HepG2 (cell line): ENCODE results near the gene SUPT4H1. TPM values are rescaled to one million over a fixed set of nuclear protein-coding genes. Genes with fewer than 3 reads are reported as not detected.

ENCODE experiments used
- AGO1 ChIP-seq: fragments of 200-400 bp; formaldehyde crosslinking; IDR thresholded peaks from 2 replicates; pipeline ENCODE4 v1.6.1; 2017; ENCODE audit warnings: mild to moderate bottlenecking, low read depth, low read length, moderate library complexity; ENCODE audit not compliant: poor library complexity, severe bottlenecking
- BATF2 ChIP-seq: sonication (generic); formaldehyde crosslinking; IDR thresholded peaks from 2 replicates; pipeline ENCODE4 v1.8.0; 2022; ENCODE audit warnings: mild to moderate bottlenecking, missing genetic modification reagents, moderate library complexity
- CBX1 ChIP-seq: IDR thresholded peaks from one replicate; pipeline ENCODE4 v1.6.1; 2016; ENCODE audit warnings: antibody characterized with exemption, low read depth
- DPF2 ChIP-seq: sonication (generic); formaldehyde crosslinking; IDR thresholded peaks from 2 replicates; pipeline ENCODE4 v1.4.0; 2020; ENCODE audit warnings: mild to moderate bottlenecking, low read depth, missing genetic modification reagents, borderline replicate concordance
- HNRNPH1 ChIP-seq: fragments of 200-400 bp; formaldehyde crosslinking; optimal IDR thresholded peaks from 2 replicates; pipeline ENCODE3; 2017; ENCODE audit warnings: mild to moderate bottlenecking, low read depth, low read length
- IKZF4 ChIP-seq: sonication (generic); formaldehyde crosslinking; IDR thresholded peaks from 2 replicates; pipeline ENCODE4 v1.5.1; 2020; ENCODE audit warnings: borderline replicate concordance, mild to moderate bottlenecking, low read depth, missing genetic modification reagents; ENCODE audit errors: not compliant biosample characterization
- IRF9 ChIP-seq: sonication (generic); formaldehyde crosslinking; IDR thresholded peaks from 2 replicates; pipeline ENCODE4 v1.8.0; 2022; ENCODE audit warnings: missing genetic modification reagents, mild to moderate bottlenecking, borderline replicate concordance
- MTERF4 ChIP-seq: sonication (generic); formaldehyde crosslinking; IDR thresholded peaks from 2 replicates; pipeline ENCODE4 v1.8.0; 2023; ENCODE audit warnings: mild to moderate bottlenecking, missing genetic modification reagents
- NFATC3 ChIP-seq: sonication (generic); formaldehyde crosslinking; IDR thresholded peaks from 2 replicates; pipeline ENCODE4 v1.5.1; 2020; ENCODE audit warnings: mild to moderate bottlenecking, missing genetic modification reagents
- NFE2L2 ChIP-seq: fragments of 150-350 bp; IDR thresholded peaks from 2 replicates; pipeline ENCODE4 v1.6.1; 2014; ENCODE audit warnings: low read length
- NR2F6 ChIP-seq, 2 experiments: IDR thresholded peaks; 2 replicates each; pipeline ENCODE4 v1.6.1; 2016; ENCODE audit warnings: antibody characterized with exemption in 1 of 2, mild to moderate bottlenecking in 1 of 2
- ZC3H4 ChIP-seq: sonication (generic); formaldehyde crosslinking; IDR thresholded peaks from 2 replicates; pipeline ENCODE4 v1.4.0; 2020; ENCODE audit warnings: missing genetic modification reagents, borderline replicate concordance
- ZMAT5 ChIP-seq: sonication (generic); formaldehyde crosslinking; IDR thresholded peaks from 2 replicates; pipeline ENCODE4 v1.5.0; 2020; ENCODE audit warnings: mild to moderate bottlenecking, low read depth, missing genetic modification reagents, borderline replicate concordance
- ZNF629 ChIP-seq: sonication (generic); formaldehyde crosslinking; conservative IDR thresholded peaks from 2 replicates; pipeline ENCODE4 v1.5.0; 2020; ENCODE audit warnings: missing genetic modification reagents
- polyA plus RNA-seq, 8 experiments: library from polyadenylated mRNA; depleted of rRNA in 3 of 8; stranded (reverse) in 7 of 8; unstranded in 1 of 8; fragments of >200 nt; fragmentation: Illumina TruSeq in 4 of 8; extraction: Trizol in 4 of 8; gene quantifications; 2 replicates each; pipeline versions ENCODE4 v1.2.1 to v1.2.3, GENCODE V29; 2011 to 2016; ENCODE audit warnings: low read depth in 4 of 8, missing spikeins in 1 of 8, mixed read lengths in 1 of 8; ENCODE audit not compliant: insufficient read depth in 1 of 8
- total RNA-seq, 5 experiments: library from RNA; depleted of rRNA; stranded (reverse); fragments of >200 nt; fragmentation: Illumina TruSeq; extraction: Trizol; gene quantifications; 2 replicates each; pipeline ENCODE4 v1.2.3, GENCODE V29; 2016; ENCODE audit warnings: low read depth in 1 of 5
- TF ChIP-seq, protein P1 (sequence below): sonication (generic); formaldehyde crosslinking; IDR thresholded peaks from 2 replicates; pipeline ENCODE4 v1.4.0; 2020; ENCODE audit warnings: missing genetic modification reagents
- TF ChIP-seq, protein P2 (sequence below): sonication (generic); formaldehyde crosslinking; IDR thresholded peaks from 2 replicates; pipeline ENCODE4 v1.5.1; 2020; ENCODE audit warnings: missing genetic modification reagents, mild to moderate bottlenecking, borderline replicate concordance
- TF ChIP-seq, protein P3 (sequence below): sonication (generic); formaldehyde crosslinking; IDR thresholded peaks from 2 replicates; pipeline ENCODE4 v1.8.1; 2023; ENCODE audit warnings: missing genetic modification reagents, mild to moderate bottlenecking, borderline replicate concordance
- TF ChIP-seq, protein P4 (sequence below): sonication (generic); formaldehyde crosslinking; IDR thresholded peaks from 2 replicates; pipeline ENCODE4 v1.4.0; 2020; ENCODE audit warnings: missing genetic modification reagents, mild to moderate bottlenecking, borderline replicate concordance

The SUPT4H1 gene
- total and polyA plus RNA-seq, 2 of the 13 experiments (the other 11 are each of a cell fraction or from before 2014, with no cell fraction given) = 155 to 244 TPM

GRCh38 chr17:58352596-58353388 lies 791 bp upstream of the SUPT4H1 start (continued):
- no peak for TF ChIP-seq NR2F6 (IDR thresholded peaks at IDR 0.05)
- no peak for TF ChIP-seq NR2F6 (CRISPR knock-in tag; IDR thresholded peaks at IDR 0.05)
- peak; percentile 76; the same call in 1 of the 2 replicates for TF ChIP-seq ZC3H4 (CRISPR knock-in tag)
- TF ChIP-seq BATF2 (CRISPR knock-in tag) = no peak
- TF ChIP-seq NFATC3 (CRISPR knock-in tag) = peak; percentile 50; the same call in 1 of the 2 replicates
- no peak for TF ChIP-seq IKZF4 (CRISPR knock-in tag)
- TF ChIP-seq, protein P1, sequence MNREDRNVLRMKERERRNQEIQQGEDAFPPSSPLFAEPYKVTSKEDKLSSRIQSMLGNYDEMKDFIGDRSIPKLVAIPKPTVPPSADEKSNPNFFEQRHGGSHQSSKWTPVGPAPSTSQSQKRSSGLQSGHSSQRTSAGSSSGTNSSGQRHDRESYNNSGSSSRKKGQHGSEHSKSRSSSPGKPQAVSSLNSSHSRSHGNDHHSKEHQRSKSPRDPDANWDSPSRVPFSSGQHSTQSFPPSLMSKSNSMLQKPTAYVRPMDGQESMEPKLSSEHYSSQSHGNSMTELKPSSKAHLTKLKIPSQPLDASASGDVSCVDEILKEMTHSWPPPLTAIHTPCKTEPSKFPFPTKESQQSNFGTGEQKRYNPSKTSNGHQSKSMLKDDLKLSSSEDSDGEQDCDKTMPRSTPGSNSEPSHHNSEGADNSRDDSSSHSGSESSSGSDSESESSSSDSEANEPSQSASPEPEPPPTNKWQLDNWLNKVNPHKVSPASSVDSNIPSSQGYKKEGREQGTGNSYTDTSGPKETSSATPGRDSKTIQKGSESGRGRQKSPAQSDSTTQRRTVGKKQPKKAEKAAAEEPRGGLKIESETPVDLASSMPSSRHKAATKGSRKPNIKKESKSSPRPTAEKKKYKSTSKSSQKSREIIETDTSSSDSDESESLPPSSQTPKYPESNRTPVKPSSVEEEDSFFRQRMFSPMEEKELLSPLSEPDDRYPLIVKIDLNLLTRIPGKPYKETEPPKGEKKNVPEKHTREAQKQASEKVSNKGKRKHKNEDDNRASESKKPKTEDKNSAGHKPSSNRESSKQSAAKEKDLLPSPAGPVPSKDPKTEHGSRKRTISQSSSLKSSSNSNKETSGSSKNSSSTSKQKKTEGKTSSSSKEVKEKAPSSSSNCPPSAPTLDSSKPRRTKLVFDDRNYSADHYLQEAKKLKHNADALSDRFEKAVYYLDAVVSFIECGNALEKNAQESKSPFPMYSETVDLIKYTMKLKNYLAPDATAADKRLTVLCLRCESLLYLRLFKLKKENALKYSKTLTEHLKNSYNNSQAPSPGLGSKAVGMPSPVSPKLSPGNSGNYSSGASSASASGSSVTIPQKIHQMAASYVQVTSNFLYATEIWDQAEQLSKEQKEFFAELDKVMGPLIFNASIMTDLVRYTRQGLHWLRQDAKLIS (CRISPR knock-in tag) = no peak; the same call in 1 of the 2 replicates
- TF ChIP-seq CBX1 = no peak
- TF ChIP-seq AGO1 = no peak
- TF ChIP-seq DPF2 (CRISPR knock-in tag) = no peak
- no peak for TF ChIP-seq ZMAT5 (CRISPR knock-in tag)
- peak; percentile 98 for TF ChIP-seq ZNF629 (CRISPR knock-in tag)
- no peak for TF ChIP-seq MTERF4
- TF ChIP-seq NFE2L2 = no peak
- no peak for TF ChIP-seq IRF9 (CRISPR knock-in tag)
- TF ChIP-seq, protein P2, sequence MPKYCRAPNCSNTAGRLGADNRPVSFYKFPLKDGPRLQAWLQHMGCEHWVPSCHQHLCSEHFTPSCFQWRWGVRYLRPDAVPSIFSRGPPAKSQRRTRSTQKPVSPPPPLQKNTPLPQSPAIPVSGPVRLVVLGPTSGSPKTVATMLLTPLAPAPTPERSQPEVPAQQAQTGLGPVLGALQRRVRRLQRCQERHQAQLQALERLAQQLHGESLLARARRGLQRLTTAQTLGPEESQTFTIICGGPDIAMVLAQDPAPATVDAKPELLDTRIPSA (CRISPR knock-in tag) = no peak
- TF ChIP-seq, protein P3, sequence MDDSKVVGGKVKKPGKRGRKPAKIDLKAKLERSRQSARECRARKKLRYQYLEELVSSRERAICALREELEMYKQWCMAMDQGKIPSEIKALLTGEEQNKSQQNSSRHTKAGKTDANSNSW (CRISPR knock-in tag) = no peak
- TF ChIP-seq, protein P4, sequence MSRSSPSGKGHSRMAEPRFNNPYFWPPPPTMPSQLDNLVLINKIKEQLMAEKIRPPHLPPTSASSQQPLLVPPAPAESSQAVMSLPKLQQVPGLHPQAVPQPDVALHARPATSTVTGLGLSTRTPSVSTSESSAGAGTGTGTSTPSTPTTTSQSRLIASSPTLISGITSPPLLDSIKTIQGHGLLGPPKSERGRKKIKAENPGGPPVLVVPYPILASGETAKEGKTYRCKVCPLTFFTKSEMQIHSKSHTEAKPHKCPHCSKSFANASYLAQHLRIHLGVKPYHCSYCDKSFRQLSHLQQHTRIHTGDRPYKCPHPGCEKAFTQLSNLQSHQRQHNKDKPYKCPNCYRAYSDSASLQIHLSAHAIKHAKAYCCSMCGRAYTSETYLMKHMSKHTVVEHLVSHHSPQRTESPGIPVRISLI = no peak
- no peak for TF ChIP-seq HNRNPH1
